Keratinocyte (primary cell): ENCODE data around the gene AUP1.

Experiments
- EZH2 ChIP-seq: IDR thresholded peaks from one replicate; pipeline ENCODE4 v1.6.1; 2012; ENCODE audit warnings: inconsistent platforms, mild to moderate bottlenecking, low read length, moderate library complexity
- TF ChIP-seq, protein P1 (sequence below), 3 experiments: IDR thresholded peaks in 1 of 3; conservative IDR thresholded peaks in 1 of 3; optimal IDR thresholded peaks in 1 of 3; 2 replicates in 2 of 3; 3 replicates in 1 of 3; pipeline versions ENCODE3 to v1.5.1; 2011; ENCODE audit warnings: low read length in 3 of 3, mild to moderate bottlenecking in 3 of 3, moderate library complexity in 2 of 3, control low read depth in 1 of 3, inconsistent platforms in 1 of 3; ENCODE audit not compliant: insufficient read depth in 2 of 3; ENCODE audit errors: extremely low read depth in 1 of 3

DNA sequence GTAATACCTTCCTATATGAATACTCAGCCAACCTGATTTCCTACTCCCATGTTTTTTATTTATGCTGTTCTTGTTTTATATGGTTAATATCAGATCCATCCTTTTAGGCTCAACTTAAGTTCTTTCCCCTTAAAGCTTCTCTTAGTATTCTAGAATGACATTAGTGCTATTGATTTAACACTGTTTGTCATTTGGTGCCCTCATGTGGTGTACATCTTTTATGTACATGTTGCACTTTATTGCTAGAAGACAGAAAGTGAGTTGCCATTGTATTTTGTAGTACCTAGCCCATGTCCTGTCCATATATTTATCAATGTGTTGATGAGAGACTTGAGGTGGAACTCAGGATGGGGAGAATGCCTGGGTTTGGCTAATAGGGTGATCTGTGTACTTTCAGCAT, 2.7 kb upstream of the AUP1 start:
- no peak for TF ChIP-seq EZH2
- TF ChIP-seq, protein P1, sequence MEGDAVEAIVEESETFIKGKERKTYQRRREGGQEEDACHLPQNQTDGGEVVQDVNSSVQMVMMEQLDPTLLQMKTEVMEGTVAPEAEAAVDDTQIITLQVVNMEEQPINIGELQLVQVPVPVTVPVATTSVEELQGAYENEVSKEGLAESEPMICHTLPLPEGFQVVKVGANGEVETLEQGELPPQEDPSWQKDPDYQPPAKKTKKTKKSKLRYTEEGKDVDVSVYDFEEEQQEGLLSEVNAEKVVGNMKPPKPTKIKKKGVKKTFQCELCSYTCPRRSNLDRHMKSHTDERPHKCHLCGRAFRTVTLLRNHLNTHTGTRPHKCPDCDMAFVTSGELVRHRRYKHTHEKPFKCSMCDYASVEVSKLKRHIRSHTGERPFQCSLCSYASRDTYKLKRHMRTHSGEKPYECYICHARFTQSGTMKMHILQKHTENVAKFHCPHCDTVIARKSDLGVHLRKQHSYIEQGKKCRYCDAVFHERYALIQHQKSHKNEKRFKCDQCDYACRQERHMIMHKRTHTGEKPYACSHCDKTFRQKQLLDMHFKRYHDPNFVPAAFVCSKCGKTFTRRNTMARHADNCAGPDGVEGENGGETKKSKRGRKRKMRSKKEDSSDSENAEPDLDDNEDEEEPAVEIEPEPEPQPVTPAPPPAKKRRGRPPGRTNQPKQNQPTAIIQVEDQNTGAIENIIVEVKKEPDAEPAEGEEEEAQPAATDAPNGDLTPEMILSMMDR (optimal IDR thresholded peaks at IDR 0.05 in 1 of 3, IDR thresholded peaks at IDR 0.05 in 1 of 3, conservative IDR thresholded peaks at IDR 0.05 in 1 of 3; ENCODE audit: extremely low read depth in 1 of 3, insufficient read depth in 2 of 3, low read length in 3 of 3), result peak in 2 of 3 experiments; percentile 22 to 46
